Umbilical cord (tissue), 2 donors: ENCODE measurements around the gene CCDC124. TPM values are rescaled to one million over a fixed set of nuclear protein-coding genes. Genes with fewer than 3 reads are reported as not detected.

Source experiments
- DNase-seq: peaks from one replicate; pipeline ENCODE4 v3.0.0-alpha.2; 2015; ENCODE audit warnings: low spot score
- total RNA-seq: library from RNA; depleted of rRNA; stranded (reverse); fragments of >200 nt; gene quantifications from one replicate; pipeline ENCODE4 v1.2.3, GENCODE V29; 2014; ENCODE audit warnings: low replicate concordance; ENCODE audit not compliant: insufficient read depth

Gene CCDC124
- total RNA-seq, 1 donor from 2014 or later: 11.8 TPM

DNA sequence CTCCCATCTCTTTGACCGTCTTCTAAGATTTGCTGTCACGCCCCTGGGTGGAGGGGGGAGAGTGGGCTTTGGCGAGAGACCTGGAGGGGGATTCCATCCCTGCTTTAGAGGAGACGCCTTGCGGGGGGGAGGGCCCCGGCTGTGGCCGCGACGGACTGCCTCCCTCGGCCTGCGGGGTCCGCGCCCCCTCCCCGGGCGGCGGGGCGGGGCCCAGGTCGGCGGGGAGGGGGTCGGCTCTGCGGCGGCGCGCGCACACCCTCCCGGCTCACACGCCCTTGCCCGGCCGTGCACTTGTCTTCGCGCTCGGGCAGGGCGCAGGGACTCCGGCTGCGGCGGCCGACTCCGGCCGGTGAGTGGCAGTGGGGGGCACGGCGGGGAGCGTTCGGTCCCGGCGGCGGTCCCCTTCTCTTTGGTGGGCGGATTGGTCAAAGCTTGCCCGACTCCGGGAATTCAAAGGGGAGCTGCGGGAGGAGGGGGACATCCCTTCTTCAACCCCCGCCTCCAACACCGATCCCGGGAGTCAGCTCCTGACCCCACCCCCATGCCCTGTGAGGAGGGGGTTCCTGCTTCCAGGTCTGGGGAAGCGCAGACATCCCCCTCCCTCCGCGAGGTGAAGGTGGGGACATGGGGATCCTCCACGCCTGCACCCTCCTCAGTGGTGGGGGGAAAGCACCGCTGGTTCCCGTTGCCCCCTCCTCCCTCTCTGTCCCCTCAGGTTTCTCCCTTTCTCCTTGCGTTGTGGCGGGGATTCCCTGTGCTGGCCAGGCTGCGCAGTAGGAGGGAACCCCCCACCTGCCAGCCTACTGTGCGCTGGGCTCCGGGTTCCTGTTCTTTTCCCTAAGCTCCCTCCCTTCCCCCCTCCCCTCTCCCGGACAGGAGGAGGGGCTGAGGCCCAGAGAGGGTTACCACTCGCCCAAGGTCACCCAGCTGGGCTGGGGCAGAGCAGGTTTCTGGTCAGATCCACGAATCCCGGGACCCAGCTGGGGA, 19.5 kb downstream of the CCDC124 start:
- DNase-seq: no peak

DNA sequence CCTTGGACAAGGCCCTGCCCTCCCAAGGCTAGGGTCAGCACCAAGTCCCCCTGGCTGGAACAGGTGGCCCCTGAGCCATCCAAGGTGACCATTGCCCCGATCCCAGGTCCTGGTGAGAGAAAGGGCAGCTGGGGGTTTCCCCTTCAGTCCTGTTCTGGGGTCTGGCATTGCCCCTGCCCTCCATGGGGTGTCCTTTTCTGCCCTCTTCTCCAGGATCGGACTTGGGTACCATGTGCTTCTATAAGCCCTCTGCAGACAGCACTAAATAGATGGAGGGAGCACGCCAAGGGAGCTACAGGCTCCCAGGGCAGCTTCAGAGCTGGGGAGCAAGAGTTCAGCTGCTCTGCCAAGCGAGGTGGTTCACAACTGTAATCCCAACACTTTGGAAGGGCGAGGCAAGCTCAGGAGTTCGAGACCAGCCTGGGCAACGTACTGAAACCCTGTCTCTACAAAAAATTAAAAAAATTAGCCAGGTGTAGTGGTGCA, 20.5 kb downstream of the CCDC124 start:
- DNase-seq: no peak

DNA sequence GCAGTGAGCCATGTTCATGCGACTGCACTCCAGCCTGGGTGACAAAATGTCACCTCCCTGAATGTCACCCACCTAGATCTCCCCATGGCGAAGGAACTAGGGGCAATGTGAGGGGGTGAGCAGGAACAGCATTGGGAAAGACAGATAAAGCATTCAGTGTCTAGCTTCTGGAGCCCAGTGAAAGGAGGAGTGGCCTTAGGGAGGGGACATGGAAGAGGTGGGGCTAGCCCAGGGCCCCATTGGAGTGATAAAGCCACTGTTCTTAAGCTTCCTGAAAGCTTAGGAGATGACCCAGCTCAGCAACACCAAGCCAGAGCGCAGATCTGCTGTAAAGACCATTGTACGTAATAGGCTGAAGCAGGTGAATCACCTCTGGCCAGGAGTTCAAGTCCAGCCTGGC, 21.1 kb downstream of the CCDC124 start:
- DNase-seq: no peak

DNA sequence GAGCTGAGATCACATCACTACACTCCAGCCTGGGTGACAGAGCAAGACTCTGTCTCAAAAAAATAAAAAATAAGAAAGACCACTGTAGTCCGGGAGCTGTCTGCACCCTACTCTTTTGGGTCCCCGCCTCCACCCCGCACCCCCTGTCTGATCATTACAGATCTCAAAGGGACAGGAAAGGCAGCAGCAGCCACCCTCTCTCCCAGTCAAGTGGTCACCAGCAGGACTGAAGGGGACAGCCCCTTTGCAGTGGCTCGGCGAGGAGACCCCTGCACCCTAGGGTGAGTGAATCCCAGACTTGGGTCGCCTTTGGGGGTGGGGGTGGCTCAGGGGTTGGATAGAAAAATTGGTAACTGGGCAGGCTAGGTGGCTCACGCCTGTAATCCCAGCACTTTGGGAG, 21.6 kb downstream of the CCDC124 start:
- DNase-seq: no peak

DNA sequence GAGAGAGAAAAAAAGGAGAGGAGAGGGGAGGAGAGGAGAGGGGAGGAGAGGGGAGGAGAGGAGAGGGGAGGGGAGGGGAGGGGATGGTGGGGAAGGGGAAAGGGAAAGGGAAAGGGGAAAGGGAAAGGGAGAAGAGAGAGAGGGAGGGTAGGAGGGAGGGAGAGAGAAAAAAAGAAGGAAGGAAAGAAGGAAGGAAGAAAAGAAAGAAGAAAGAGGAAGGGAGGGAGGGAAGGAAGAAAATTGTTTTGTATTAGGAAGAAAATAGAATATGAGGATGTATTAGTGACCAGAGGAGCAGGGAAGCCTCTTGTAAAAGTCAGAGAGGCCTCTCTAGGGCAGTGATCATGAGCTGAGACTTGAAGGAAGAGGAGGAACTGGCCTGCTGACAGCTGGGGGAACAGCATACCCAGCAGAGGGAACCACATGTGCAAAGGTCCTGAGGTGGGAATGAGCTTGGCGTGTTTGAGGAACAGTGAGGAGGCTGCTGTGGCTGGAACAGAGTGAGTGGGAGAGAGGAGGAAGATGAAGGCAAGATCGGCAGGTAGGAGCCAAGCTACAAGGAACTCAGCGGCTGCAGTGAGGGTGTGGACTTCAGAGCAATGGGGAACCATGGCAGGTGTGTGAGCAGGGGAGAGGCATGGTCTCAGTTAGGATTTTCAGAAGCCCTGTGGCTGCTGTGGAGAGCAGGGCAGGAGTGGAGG, 24.5 kb downstream of the CCDC124 start:
- DNase-seq: no peak

DNA sequence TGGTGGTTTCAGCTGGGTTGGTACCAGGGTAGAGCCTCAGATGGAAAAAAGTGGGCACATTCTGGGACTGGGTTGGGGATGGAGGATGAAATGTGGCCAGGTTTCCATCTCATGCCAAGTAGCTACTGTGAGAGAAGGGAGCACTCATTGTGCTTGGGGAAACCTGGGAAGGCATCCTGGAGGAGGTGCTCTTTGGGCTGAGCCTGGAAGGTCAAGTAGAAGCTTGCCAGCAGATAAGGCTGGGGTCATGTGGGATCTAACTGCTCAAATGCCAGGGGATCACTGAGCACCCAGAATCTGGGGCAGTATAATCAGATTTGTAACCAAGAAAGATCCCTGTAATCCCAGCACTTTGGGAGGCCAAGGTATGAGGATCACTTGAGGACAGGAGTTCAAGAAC, 25.1 kb downstream of the CCDC124 start:
- no peak for DNase-seq

DNA sequence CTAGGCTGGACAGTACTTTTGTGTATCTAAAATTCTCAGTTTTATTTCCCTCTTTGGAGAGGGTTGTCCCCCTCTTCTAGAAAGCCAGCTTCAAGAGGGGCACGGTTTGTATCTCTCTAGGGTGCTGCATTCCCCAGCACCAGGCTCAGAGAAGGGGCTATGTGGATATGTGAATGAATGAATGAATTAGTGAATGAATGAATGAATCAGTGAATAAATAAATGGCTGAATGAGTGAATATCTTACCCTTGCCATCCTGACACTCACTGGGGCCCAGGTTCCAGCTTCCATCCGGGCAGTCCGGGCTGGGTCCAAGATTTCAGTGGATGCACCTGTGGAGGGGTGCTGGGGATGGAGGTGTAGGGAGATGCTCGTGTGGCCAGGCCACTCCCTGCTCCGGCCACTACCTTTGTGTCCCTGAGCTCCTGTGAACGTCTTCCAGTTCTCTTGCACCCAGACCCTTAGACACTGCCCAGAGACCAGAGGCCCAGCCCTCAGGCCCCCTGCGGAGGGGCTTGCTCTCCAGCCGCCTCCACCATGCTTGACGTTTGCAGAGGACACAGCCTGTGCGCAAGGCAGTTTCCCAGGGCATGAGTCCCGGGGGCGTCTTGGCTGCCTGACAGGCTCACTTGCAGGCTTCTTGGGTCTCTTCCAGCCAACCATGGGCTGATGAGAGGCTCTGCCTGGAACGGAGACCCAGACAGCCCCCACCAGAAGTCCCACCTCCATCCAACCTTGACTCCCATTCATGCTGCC, 31.3 kb downstream of the CCDC124 start:
- no peak for DNase-seq

DNA sequence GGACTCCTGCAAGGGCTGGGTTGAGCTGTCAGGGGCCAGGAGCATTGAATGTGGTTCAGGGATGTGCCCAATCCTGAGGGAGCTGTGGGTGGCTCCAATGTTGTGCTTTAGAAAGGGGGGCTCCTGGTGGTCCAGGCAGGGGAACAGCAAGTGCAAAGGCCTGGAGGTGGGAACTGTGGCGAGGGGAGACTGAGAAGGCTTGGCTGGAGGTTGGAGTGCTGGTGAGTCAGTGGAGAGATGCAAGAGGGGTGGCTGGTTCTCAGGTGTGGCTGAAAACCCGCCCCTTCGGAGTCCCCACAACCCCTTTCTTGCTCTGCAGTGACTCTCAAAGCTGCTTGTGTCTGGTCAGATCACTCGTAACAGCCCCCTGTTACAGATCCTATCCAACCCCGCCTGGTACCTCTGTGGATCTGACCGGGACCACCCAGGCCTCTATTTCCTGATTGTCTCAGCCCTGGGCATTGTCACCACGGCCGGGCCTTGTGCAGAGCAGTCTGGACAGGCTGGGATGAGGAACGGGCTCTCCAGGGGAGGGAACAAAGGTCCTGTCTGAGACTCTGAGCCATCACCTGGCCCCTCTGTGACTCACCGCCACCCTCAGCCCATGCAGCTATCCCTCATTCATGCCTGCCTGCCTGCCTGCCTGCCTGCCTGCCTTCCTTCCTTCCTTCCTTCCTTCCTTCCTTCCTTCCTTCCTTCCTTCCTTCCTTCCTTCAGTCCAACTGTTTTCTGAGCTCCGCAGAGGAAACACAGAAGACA, 32.7 kb downstream of the CCDC124 start:
- DNase-seq: no peak

DNA sequence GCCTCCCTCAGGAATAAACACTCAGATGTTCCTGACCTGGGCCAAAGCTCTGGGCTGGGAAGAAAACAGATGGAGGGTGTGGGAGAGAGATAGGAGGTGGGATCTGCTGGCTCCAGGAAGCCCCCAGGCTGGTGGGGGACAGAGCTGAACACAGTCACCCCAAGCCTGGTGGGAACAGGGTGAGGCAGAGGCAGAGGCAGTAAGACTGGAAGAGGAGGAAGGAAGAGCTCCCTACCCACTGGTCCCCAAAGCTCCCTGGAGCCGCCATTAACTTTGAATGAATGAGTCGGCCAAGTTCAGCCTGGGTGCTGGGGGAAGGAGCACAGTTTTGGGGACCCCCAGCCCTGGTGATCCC, 33.3 kb downstream of the CCDC124 start:
- no peak for DNase-seq

DNA sequence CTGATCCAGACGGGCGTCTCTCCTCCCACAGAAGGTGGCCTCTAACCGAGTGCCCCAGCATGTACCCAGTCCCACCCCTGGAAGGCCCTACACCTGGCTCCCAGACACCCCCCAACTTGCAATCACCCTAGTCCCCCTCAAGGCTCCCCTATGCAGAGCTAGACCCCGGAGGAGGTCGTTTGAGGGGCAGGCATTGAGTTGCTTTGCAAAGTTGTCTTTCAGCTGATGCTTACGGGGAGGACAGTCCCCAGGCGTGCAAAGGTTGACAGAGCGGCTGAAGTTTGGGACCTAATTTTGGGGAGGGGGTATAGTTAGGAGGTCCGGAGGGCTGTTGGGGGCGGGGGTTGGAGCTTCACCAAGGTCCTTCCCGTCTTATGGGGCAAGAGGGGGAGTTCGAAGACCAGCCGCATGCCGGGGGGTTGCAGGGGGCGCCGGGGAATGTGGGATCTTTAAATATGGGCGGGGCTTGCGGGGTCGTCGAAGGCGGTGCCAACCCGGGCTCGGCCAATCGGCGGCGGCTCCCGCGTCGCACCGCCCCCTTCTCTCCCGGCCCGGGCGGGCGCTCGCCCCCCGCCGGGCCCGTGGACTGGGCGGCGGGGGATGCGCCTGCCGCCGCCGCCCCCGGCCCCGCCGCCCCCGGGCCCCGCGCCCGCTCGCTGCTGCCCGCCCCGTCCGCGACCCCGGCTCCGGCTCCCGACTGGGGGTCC, 33.9 kb downstream of the CCDC124 start, which contains the start of gene KCNN1:
Gene KCNN1 (plus strand): TSS at position 558 of the 707 bp plus-strand sequence. CDS start 6,782 bp downstream, outside the sequence.
- DNase-seq: no peak

DNA sequence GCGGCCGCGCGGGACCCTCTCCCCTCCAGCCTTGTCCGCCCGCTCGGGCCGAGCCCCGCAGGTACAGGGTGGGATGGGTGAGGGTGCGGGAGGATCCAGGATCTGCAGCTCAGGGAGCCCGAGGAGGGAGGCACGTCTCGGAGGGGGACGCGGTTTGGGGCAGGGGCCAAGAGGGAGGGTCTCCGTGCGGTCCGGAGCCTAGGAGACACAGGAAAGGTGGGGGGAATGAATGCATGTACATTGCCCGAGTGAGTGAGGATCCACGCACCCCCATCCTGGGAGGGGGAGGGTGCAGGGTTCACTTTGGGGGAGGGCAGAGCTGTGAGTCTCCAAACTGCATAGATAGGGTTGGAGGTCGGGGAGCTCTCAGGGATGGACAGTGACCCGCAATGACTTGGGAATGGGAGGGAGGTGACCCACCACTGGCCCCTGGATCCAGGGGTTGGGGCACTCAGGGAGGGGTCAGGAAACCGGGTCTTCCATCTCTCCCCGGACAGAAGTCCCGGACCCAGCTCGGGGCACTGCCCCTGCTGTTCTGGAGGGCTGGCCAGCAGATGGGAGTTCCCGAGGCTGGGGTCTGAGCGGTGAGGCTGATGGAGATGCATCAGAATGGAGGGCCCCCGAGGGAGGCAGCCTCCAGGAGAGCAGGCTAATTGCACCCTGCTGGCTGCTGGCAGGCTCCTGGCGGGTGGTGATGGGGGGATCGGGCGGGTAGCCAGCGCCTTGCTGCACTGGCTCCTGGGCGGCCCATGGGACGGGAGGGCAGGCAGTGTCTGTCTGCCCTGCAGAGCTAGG, 34.6 kb downstream of the CCDC124 start:
- no peak for DNase-seq

DNA sequence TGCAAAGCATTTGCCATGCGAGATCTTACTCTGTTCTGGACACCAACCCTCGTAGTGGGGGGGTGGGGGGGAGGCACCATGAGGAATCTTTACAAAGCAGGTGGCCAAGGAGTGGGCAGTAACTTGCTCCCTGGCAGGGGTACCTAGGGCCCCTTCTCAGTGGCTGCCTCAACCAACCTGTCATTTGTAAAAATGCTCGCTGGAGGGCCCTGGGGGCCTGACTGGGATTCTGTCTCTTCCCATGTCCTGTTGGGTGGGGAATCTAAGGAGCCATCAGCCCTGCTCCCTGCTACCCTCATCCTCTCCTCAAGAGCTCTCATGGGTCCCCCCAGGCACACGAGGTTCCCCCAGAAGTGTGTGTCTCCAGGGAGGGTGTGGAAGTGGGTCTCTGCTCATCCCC, 35.5 kb downstream of the CCDC124 start:
- DNase-seq: no peak

DNA sequence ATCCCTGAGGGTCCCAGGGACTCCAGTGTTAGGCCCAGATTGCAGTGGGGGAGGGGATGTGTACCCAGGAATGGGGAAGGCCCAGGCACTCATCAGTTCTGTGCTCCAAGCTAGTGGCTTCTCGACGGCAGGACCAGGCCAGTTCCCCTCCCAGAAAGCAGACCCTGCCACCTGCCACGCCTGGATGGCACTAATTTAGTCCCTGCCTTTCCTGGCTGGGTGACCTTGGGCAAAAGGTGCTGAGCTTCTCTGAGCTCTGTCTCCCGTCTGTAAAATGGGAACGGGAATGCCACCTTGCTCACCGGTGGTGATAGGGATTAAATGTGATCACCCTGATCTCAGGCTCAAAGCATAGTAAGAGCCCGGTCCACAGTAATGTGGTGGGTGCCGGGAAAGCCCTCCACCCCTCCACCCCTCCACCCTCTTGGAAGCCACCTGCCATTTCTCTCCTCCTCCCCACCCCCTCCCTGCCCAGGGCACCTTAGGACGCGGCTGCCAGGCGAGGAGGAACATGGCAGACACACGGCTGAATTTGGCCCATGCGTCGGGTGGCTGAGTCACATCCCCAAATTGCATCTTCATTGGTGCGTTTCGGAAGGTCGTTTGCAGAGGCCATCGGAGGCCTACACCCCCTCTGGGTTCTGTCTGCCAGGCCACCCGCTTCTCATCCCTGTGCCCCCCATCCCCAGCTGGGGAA, 36.4 kb downstream of the CCDC124 start:
- no peak for DNase-seq

DNA sequence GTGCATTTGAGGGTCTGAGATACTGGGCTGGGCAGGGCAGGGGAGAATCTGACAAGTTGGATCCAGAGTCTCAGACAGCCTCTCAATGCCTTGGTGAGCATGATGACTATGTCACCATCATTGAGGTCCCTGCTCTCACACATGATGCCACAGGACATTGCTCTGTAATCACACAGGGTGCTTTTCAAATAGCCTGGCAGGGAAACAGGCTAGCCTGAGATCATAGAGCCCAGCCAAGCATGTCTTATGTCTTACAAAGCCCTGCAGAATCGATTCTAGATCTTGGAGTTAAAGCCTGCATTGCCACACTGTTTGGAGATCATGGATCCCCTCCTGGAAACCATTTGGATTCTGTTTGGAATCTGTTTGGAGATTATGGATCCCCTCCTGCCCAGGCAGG, 39.4 kb downstream of the CCDC124 start:
- no peak for DNase-seq

DNA sequence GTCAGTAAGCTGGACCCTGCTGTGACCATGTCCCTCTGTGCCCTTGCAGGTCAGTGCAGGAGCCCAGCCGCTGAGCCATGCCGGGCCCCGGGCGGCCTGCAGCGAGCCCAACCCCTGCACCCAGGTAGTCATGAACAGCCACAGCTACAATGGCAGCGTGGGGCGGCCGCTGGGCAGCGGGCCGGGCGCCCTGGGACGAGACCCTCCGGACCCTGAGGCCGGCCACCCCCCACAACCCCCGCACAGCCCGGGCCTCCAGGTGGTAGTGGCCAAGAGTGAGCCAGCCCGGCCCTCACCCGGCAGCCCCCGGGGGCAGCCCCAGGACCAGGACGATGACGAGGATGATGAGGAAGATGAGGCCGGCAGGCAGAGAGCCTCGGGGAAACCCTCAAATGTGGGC, 40.9 kb downstream of the CCDC124 start:
- no peak for DNase-seq

DNA sequence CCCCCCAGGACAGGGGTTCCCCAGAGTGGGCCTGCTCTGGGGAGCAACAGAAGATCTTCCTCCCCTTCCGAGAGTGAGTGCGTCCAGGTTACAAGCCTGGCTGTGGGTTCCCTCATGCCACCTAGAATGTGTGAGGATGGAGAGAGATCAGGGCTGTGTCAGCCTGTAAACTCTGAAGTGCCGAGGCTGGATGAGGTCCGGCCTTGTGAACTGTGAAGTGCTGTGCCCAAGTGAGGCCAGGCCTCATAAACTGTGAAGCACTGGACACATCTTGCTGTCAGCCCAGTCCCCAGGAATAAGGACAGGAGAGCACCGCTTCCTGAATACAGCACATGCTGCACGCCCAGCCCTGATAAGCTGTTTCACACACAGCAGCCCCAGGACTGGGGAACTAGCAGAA, 41.7 kb downstream of the CCDC124 start:
- no peak for DNase-seq

DNA sequence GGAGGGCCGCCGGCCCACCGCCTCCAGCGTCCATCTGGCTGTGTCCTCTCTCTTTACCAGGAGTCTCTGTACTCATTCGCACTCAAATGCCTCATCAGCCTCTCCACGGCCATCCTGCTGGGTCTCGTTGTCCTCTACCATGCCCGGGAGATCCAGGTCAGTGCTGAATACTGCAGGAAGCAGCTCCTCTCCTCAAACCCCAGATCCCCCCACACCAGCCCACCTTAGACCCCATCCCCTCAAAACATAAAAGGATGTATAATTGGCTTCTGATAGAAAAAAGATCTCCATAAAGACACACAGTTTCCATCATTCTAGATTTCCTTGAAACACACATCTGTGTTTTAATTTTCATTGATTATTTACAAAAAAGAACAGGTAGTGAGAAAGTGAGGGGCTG, 42.2 kb downstream of the CCDC124 start:
- no peak for DNase-seq

DNA sequence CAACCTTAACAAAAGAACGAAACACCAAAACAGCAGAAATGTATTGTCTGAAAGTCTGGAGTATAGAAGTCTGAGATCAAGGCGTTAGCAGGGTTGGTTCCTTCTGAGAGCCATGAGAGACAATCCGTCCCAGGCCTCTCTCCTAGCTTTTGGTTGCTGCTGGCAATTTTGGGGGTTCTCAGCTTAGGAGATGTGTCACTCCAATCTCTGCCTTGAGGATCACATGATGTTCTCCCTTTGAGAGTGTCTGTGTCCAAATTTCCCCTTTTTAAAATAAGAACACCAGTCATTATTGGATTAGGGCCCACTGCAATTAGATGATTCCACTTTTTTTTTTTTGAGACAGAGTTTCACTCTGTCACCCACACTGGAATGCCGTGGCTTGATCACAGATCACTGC, 44.2 kb downstream of the CCDC124 start:
- no peak for DNase-seq

DNA sequence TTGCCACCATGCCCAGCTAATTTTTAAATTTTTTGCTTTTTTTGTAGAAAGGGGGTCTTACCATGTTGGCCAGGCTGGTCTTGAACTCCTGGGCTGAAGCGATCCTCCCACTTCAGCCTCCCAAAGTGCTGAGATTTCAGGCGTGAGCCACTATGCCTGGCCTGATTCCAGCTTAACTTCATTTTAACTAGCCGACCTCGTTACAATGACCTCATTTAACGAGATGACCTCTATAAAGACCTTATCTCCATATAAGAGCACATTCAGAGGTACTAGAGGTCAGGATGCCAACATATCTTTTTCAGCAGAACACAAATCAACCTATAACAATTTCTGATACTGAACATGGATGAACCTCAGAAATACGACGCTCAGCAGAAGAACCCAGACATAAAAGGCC, 44.7 kb downstream of the CCDC124 start:
- no peak for DNase-seq
